Stimulated activated CD8-positive, alpha-beta memory T cell treated with anti-CD3 and anti-CD28 coated beads, Interleukin-4, amount 100 ng/mL, for 4 hours (primary cell): ENCODE data around the gene DUSP10.
A peak's percentile ranks its signal among the peaks of the same experiment; 100 is the strongest.

Source experiments
- DNase-seq, 2 donors: peaks; one replicate each; pipeline ENCODE4 v3.0.0-alpha.2; 2020; ENCODE audit warnings: low read depth in 2 of 2, low spot score in 1 of 2

The DUSP10 gene

DNA sequence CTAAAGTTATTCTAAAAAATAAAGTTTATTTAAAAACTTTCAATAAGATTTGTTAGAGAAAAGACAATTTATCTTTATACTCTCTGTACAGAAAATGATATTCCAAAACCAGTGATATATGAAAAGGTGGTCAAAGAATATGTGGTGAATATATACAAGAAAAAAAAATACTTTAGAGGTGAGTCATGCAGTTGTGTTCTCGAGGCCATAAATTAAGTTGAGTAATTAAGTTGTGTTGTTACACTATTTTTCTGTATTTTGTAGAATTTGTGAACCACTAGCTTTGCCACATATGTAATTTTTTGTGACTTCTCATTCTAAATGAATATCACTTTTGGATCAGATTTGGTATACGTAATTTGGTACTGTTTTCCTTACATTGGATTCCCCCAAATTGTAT lies 23.6 kb upstream of the DUSP10 start:
- DNase-seq, result no peak

DNA sequence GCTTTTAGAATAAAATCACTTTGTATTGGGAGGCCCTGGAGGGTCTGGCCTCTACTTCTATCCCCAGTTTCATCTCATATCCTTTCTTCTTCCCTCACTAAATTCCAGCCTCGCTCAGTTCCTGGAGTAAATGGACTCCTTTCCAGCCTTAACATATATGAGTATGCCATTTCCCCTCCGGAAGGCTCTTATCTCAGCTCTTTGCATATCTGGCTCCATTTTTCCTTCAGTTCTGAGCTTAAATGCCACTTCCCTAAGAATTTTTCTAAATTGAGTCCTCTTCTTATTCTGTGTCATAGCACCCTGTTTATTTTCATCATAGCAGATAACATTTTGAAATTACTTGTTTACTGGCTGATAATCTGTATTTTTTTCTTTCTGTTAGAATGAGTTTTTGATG lies 20.2 kb upstream of the DUSP10 start:
- DNase-seq, result no peak

DNA sequence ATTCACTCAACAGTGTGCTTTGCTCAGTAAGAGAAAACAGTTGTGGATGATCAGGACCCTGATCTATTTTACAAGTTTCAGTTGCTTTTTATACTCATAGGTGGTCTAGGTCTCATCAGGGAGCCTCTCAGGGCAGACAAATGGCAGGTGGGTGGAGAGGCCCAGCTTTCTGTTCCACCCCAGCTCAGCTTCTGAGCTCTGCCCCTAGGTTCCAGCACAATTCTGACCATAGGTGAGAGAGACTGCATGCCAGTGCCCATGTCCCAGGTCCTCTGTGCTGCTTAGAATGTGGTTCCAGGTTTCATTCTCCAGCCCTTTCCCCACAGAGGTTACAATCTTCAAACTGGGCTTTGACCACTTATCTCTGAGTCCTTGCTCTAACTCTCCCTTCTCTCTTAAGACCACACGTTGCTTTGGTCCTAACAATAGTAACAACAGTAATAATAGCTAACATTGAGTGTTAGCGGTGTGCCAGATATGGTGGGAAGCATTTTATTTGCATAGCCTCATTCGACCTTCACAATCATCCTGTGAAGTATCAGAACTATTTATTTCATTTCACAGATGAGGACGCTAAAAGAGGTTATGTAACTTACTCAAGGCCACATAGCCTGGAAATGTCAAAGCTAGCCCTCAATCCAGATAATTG lies 19.6 kb upstream of the DUSP10 start:
- no peak for DNase-seq

DNA sequence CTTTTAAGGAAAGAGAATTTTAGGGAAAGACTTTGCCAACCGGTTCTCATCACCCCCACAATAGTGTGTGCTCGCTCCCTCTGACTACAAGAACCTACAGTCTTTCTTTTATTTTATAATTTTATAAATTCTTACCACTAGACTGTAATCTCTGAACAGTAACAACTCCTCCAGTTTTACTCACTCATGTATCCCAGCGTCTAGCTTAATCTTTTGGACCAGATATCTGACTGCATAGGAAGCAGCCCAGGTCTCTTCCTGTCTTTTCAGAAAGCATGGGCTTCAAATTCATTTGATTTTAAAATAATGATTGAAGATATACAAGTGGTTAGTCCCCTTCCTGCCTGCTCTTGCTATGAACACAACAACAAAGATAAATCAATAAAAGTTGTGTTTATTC lies 19.0 kb upstream of the DUSP10 start:
- no peak for DNase-seq

DNA sequence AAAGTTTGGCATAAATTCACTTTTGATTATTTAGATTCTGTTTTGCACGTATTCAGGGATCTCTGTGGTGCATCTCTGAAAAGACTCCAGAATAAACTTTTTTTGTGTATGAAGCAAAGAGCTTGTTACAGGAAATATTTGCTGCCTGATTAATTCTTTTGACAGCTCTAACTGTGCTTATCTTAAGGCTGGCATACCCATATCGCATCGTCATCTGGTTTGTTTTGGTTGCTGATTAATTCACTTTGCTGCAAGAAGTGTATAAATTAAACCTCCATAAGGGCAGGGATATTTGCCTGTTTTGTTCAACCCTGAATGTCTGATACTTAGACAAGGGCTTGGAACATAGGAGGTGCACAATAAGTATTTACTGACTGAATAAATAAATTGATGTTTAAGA lies 17.5 kb upstream of the DUSP10 start:
- DNase-seq, result no peak

DNA sequence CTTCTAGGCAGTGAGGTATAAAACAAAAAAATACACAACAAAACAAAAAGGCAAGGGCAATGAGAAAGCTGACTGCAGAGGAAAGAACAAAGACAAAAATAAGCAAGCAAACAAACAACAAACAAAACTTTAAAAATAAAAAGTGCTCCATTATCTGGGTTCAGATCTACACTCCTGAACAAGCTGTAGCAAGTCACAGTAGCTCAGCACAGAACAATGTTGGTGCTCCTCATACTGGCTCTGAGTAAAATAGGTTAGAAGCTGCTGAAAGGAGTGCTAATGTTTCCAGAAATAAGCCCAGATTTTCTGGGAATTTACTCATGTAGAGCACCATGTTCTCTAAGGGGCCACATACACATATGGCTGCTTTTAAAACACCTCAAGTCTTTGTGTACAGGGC lies 16.6 kb upstream of the DUSP10 start:
- no peak for DNase-seq

DNA sequence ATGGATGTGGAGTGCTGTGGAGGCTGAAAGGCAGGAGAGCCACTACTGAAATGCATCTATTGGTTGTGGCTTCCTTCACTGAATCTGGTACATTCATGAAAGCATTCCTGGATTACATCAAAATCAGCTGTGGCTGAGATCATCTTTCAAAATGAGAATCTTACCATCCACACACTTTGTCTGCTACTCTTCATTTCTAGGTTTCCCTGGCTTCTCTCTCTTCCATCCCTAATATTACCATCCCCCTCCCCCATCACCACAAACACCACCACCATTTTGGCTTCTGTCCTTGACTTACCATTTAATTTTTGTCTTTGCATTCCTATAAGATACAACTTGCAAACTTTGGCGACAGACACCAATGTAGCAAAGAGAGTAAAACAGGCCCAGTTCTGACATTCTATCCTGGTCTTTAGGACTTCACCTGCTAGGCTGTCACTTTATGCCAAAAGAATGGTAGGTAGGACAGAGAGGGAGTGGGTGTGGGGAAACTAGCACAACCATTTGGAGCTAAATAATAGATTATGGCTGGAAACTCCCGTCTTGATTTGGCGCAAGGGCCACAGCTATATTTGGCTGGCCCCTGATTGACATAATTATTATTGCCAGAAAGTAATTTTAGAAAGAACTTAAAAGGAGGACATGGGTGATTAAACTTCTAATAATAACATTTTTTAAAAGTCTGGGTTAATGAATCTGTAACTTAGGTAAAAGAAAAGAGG lies 15.1 kb upstream of the DUSP10 start:
- DNase-seq, result no peak

DNA sequence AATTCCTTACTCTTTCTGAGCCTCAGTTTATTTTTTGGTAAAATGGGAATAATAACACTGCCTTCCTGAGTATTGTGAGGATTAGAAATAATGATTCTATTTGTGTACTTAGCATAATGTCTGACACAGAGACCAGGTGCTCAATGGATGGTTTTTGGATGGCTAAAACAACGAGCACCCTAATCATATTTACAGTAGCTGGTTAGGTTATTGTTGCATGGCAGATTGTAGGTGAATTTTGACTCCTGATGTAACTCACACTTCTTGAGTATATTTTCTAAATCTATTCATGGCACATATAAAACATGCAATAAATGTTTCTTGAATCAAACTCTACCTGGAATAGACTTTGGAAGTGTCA lies 11.9 kb upstream of the DUSP10 start:
- DNase-seq, result no peak

DNA sequence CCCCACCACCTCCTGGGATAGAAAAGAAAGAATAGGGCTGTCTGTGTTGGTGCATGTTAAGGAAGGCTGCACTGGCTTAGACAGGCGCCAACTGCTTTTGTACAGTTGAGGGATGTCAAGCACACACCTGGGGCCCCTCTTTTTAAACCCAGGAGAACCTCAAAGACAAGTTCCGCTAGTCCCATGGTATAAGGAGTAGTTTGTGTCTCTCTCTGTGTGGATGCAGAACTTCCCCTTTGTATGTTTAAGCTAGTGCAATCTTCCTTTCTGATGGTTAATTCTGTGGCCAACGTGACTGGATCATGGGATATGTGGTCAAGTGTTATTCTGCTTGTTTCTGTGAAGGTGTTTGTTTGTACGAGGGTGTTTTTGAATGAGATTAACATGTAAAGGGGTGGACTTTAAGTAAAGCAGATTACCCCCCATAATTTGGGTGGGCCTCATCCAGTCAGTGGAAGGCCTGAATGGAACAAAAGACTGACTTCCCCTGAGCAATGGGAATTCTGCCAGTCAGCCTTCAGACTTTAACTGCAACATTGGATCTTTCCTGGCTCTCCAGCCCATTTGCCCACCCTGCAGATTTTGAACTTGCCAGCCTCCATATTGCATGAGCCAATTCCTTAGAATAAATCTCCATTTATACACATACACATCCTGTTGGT lies 9.5 kb upstream of the DUSP10 start:
- DNase-seq, result no peak

DNA sequence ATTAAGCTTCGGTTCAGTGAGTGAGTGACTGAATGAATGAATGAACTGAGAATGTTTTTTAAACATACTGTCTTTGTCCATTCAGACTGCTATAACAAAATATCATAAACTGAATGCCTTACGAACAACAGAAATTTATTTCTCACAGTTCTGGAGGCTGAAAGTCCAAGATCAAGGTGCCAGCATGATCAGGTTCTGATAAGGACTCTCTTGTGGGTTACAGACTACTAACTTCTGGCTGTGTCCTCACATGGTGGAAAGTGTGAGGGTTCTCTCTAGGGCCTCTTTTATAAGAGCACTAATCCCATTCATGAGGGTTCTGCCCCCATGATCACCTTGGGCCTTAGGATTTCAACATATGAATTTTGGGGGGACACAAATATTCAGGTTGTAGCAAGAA lies 7.1 kb upstream of the DUSP10 start:
- no peak for DNase-seq

DNA sequence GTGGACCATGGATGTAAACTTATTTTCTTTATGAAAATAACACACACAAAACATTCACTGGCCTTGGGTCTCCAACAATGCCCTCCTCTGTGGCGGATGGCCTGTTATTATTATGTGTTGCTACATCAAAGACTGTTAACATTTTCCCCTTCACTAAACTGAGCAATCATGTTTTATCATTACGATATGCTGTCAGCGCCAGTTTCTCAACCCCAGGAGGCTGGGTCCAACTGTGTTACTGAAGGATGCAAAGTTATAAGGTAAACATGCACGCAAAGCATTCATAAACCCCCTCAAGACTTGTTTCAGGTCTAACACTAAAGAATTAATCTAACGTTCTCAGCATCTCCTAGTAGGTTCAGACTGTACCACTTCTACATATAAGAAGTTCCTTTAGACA lies 6.0 kb upstream of the DUSP10 start:
- no peak for DNase-seq

DNA sequence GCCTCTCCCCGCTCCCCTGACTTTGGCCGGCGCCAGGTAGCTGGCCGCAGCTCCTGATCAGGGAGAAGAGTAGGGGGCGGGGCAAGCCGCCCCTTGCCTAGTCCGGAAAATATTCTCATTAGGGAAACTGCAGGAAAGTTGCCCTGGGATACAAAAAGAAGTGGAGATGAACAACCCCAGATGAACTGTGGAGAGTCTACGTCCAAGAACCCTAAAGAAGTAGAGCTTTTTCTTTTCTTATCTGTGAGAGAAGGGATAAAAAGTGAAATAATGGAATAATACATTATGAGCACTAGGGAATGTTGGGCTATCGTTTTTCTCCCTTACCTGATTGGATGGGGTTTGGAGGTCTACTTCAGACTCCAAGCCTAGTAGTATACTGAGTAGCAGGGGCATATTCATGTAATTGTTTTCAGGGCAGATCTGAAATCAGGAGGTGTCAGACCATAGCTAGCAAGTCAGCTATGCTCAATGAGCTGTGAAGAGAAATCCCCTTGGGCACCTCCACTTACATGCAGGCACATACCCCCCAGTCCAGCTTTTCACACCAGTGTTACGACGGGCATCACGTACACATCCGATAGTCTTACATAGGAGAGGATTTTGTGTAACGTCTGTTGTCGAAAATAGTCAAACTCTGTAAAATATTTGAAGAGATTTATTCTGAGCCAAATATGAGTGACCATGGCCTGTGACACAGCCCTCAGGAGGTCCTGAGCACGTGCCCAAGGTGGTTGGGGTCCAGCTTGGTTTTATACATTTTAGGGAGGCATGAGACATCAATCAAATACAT lies 1.7 kb upstream of the DUSP10 start:
- no peak for DNase-seq

DNA sequence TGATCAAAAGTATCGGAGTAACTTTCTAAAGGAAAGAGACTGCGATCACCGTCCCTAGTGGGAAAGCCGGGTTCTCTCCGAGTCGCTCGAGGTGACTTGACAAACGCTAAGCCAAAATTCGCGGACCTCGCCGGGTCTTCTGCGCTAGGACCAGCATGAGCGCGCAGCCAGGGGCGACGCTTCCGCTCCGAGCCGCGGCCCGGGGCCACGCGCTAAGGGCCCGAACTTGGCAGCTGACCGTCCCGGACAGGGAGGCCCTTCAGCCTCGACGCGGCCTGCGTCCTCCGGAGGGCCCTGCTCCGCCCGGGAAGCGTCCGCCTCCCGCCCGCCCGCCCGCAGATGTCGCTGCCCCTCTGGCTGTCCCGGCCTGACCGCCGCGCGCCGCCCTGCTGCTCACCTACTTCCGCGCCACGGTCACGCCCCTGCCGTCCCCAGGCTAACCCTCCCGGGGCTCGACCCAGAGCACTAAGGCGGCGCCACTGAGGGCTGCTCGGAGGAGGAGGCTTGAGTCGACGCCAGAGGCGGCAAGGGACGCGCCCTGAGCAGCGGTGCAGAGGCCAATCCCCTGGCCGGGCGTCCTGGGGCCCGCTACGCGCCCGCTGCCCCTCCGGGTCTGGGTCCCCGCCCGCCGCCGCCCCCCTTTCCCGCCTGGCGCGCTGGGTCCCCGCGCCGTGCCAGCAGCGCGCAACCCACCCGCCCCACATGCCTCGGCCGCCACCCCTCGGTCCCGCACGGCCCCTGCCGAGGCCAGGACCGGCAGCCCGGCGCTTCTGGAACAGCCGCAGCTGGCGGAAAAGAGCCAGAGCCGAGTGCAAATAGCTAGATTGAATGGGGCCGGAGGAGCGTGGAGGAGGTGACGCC lies 896 bp upstream of the DUSP10 start:
- DNase-seq, result peak; percentile 50 to 67

DNA sequence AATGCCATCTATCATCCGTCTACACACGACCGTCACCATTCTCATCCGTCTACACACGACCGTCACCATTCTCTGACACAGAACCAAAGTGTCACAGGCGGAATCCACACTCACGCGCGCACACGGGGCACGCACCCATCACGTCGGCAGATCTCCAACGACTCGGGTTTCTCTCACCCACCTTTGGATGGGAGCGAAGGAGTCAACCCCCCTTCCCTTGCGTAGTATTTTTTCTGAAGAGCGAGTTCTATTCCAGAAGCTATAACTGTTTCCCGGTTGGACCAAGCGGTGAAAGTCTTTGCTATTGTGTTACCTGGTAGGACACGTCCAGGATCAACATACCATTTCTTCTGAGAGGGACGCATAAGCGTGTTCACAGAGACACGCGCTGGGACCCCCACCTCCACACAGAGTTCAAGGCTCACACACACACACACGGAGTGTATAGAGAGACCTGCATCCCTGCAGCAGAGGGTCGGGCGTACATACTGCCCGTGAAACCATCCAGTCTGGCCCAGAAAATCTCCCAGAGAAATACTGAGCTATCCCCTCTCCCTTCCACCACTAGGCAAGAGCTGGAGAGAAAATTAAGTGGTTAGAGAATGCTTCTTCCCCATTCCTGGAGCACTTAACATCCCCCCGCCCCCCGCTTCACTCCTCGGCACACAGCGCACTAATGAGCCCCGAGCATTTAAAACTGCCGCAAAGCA lies 741 bp downstream of the DUSP10 start:
- DNase-seq, result no peak

DNA sequence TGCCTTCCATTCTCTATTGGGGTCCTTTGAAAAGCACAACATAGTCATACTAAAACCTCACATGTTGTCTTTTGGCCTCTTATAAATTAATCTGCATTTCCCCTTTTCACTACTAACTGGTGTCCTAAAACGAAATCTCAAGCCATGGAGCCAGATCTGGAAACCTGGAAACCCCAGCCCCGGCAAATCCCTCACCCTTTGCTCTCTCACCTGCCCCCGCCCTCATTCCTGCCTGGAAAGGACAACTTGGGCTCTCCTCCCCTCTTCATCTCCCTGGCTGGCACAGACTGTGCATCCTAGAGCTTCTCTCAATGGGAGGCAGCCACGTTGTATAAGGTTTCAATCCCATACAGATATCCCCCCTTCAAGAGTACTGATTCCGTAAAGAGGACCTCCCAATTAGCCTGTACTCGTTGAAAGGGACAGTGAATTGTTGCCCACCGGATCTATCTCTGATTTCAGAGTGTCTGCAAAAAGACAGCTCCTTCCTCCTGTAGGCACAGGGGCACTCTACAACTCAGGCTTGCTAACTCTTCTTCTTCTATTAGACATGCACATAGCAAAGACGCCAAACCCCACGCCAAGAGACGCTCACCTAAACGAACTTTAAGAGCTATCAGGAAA lies 1.4 kb downstream of the DUSP10 start:
- no peak for DNase-seq

DNA sequence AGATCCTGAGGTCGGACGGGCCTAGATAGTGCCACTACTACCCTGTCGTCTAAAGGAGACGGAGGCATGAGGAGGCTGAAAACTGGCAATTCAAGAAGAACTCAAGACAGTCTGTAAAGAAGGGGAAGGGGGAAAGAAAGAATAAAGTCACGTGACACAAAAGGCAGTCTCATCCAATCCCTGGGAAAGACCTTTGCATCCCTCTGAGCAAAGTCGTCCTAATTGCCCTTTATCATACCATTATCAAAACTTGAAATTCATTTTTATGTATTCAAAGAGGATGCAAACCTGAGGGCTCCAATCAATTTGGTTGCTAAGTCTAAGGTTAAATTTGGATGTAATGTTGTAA lies 2.2 kb downstream of the DUSP10 start:
- DNase-seq, result no peak

DNA sequence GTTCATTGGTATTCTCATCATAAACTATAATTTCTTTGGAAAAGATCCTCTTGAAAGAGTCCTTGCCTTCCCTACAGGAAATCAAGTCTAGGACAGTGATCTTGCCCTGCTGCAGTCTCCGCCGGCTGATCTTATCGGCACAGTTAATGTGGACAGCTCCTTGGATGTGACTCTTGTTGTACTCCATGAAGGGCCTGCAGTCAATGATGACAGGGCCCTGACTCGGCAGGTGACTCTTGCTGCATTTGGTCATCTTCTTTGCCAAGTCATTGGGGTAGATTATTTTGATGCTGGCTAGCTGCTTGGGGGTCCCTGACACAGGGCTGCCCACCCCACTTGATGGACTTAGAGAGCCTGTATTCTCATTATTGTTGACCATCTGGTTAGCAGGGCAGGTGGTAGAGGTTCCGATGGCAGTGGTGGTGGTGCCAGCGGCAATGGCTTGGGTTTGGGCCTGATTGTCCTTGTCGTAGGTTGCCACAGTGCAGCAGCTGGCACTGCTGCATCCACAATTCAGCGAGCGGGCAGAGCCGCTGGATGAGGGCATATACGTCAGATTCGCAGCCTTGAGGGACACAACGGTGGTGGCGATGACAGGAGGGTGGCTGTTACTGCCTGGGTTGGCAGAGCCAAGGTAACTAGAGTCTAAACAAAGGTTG lies 2.7 kb downstream of the DUSP10 start:
- no peak for DNase-seq

DNA sequence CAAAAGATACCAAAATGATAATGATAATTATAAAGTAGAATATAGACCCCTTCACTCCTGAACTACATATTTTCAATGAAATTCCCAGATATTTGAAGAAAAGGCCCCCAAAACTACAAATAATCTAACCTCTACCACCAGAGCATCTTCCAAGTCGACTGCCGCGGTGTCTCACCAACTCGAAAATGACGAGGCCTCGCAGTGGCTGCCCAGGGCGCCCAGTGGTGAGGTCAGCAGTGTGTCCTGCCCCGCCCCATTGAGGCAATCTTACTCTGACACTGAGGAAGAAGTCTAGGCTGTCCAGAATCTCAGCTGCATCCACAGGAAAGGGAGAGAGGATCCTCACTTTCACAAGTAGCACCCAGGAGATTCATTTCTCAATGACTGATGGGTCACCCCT lies 5.2 kb downstream of the DUSP10 start:
- no peak for DNase-seq

DNA sequence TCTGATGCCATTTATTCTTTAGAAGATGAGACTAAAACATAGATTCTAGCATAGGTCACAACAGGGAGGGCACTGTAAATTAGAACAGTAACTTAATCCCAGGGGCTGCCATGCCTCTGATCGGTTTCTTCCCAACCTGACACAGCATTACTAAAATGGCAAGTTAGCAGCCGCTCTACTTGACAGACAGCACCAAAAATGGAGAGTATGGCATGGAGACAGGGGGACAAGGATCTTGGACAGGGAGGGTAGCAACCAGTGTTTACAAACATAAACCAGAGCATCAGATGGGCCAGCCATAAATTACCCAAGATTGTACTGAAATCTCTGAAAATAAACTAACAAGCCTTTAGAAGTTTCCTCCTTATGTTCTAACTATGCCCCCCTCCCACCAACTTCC lies 5.9 kb downstream of the DUSP10 start:
- no peak for DNase-seq
